Myocyte (in vitro differentiated cells): ENCODE results near the gene KRTAP22-2. TPM values are rescaled to one million over a fixed set of nuclear protein-coding genes. Genes with fewer than 3 reads are reported as not detected.

Experiments used
- DNase-seq: peaks from one replicate; pipeline ENCODE4 v3.0.0-alpha.2; 2012; ENCODE audit warnings: low read depth
- polyA plus RNA-seq: library from polyadenylated mRNA; unstranded; fragments of >200 nt; gene quantifications from one replicate; pipeline ENCODE4 v1.2.1, GENCODE V29; 2012; ENCODE audit warnings: missing spikeins
- total RNA-seq: library from RNA; depleted of rRNA; stranded (reverse); fragments of >200 nt; gene quantifications from 2 replicates; pipeline ENCODE4 v1.2.3, GENCODE V29; 2014

KRTAP22-2 gene
- total RNA-seq = not detected in 2 replicates
- polyA plus RNA-seq = not detected

- DNase-seq = no peak
These were observed at the start of gene KRTAP22-2 for GRCh38 chr21:30590297-30590696. TSS of gene KRTAP22-2 (minus strand) at chr21:30590397.

GRCh38 chr21:30638686-30639085 is 48.5 kb upstream of the KRTAP22-2 start:
- DNase-seq = no peak

GRCh38 chr21:30634906-30635305 is 44.7 kb upstream of the KRTAP22-2 start, which contains the start of gene KRTAP20-2:
TSS of gene KRTAP20-2 (plus strand) at chr21:30635206. CDS start at chr21:30635264, 58 bp downstream.
- DNase-seq = no peak

GRCh38 chr21:30629200-30629599 is 39.0 kb upstream of the KRTAP22-2 start:
- no peak for DNase-seq

- no peak for DNase-seq
These were observed 37.9 kb upstream of the KRTAP22-2 start for GRCh38 chr21:30628109-30628508.

GRCh38 chr21:30625449-30626165 is 35.4 kb upstream of the KRTAP22-2 start:
- DNase-seq = no peak

- DNase-seq = no peak
These were observed 33.2 kb upstream of the KRTAP22-2 start for GRCh38 chr21:30623362-30623761.

GRCh38 chr21:30620522-30620921 is 30.3 kb upstream of the KRTAP22-2 start, which contains the start of gene KRTAP20-4:
TSS of gene KRTAP20-4 (plus strand) at chr21:30620627.
- no peak for DNase-seq

- DNase-seq = no peak
These were observed 29.9 kb upstream of the KRTAP22-2 start for GRCh38 chr21:30620080-30620479.

- DNase-seq = no peak
These were observed 25.9 kb upstream of the KRTAP22-2 start, which contains the start of gene KRTAP20-1 for GRCh38 chr21:30616125-30616524. TSS of gene KRTAP20-1 (plus strand) at chr21:30616425. CDS start at chr21:30616455, 30 bp downstream.

- no peak for DNase-seq
These were observed 25.0 kb upstream of the KRTAP22-2 start for GRCh38 chr21:30615199-30615598.

- DNase-seq = no peak
These were observed 23.6 kb upstream of the KRTAP22-2 start, which contains the start of gene KRTAP6-1 for GRCh38 chr21:30613836-30614235. TSS of gene KRTAP6-1 (minus strand) at chr21:30613930. CDS start at chr21:30613904, 26 bp downstream.

GRCh38 chr21:30612132-30612531 is 21.9 kb upstream of the KRTAP22-2 start:
- no peak for DNase-seq

- no peak for DNase-seq
These were observed 15.8 kb upstream of the KRTAP22-2 start for GRCh38 chr21:30605968-30606367.

GRCh38 chr21:30600787-30601186 is 10.6 kb upstream of the KRTAP22-2 start, which contains the start of gene KRTAP22-1:
TSS of gene KRTAP22-1 (plus strand) at chr21:30601087.
- DNase-seq = no peak

- DNase-seq = no peak
These were observed 8.6 kb upstream of the KRTAP22-2 start, which contains the start of gene KRTAP6-2 for GRCh38 chr21:30598802-30599201. TSS of gene KRTAP6-2 (minus strand) at chr21:30598902. CDS start at chr21:30598874, 28 bp downstream.

GRCh38 chr21:30592140-30592539 is 1.9 kb upstream of the KRTAP22-2 start, which contains the start of gene KRTAP6-3:
TSS of gene KRTAP6-3 (plus strand) at chr21:30592440. CDS start at chr21:30592446, 6 bp downstream.
- no peak for DNase-seq

GRCh38 chr21:30582870-30583269 is 7.3 kb downstream of the KRTAP22-2 start:
- no peak for DNase-seq

- DNase-seq = no peak
These were observed 10.1 kb downstream of the KRTAP22-2 start for GRCh38 chr21:30580132-30580531.

- DNase-seq = no peak
These were observed 10.9 kb downstream of the KRTAP22-2 start for GRCh38 chr21:30579346-30579745.

GRCh38 chr21:30577766-30578165 is 12.4 kb downstream of the KRTAP22-2 start:
- DNase-seq = no peak

- no peak for DNase-seq
These were observed 22.6 kb downstream of the KRTAP22-2 start for GRCh38 chr21:30567617-30568016.
